HCT116 (cell line): Measurements from ENCODE around the gene DMRT3. TPM values are rescaled to one million over a fixed set of nuclear protein-coding genes. Genes with fewer than 3 reads are reported as not detected.

Experiments
- ATAC-seq: fragments of 200-7000 bp; cut with Tn5 transposase; 2 replicates; pipeline ENCODE4 v1.9.1; 2020; ENCODE audit warnings: mild to moderate bottlenecking, moderate library complexity
- BruUV-seq: library from RNA; stranded (reverse); fragments of 400-500 nt; replicated peaks from 2 replicates; lab custom pipeline; 2021; lab: Mats Ljungman, UMichigan
- CTCF ChIA-PET: fragments of 300-600 bp; sonication (Branson Sonifier 250); formaldehyde crosslinking; loops from one replicate; lab custom pipeline; 2021; ENCODE audit warnings: antibody characterized with exemption; lab: Charles Lee
- POLR2A ChIA-PET: fragments of 300-600, 350-600 bp; sonication (Branson Sonifier 250); formaldehyde crosslinking; loops from one replicate; lab custom pipeline; 2021; ENCODE audit warnings: antibody characterized with exemption; lab: Charles Lee
- RAD21 ChIA-PET, 2 experiments: fragments of 300-600 bp; sonication (Branson Sonifier 250); formaldehyde crosslinking; loops; one replicate each; lab custom pipeline; 2023; ENCODE audit warnings: low total read pairs in 2 of 2; ENCODE audit not compliant: uncharacterized antibody in 2 of 2, unreplicated experiment in 2 of 2, low non-redundant PET in 1 of 2; lab: Charles Lee
- DNase-seq: peaks from one replicate; pipeline ENCODE4 v3.0.0-alpha.2; 2010; ENCODE audit warnings: low read depth, low spot score
- H2AFZ ChIP-seq: fragments of 200-600 bp; shearing (Covaris generic), sonication (generic); 2 replicates; pipeline ENCODE4 v1.6.1; 2017; ENCODE audit warnings: low read depth, mixed run types, mixed read lengths, antibody characterized with exemption, low read length; ENCODE audit not compliant: poor library complexity, severe bottlenecking
- H3K27ac ChIP-seq: 2 replicates; pipeline ENCODE4 v1.5.1; 2012; ENCODE audit warnings: low read depth, low read length
- H3K27me3 ChIP-seq: fragments of 200-600 bp; sonication (generic); 2 replicates; pipeline ENCODE4 v1.6.1; 2016; ENCODE audit warnings: mixed run types, low read length, mixed read lengths; ENCODE audit not compliant: insufficient read depth
- H3K36me3 ChIP-seq, 2 experiments: fragments of 200-500 bp in 1 of 2; fragments of 200-600 bp in 1 of 2; sonication (Bioruptor generic) in 1 of 2; sonication (generic) in 1 of 2; 2 replicates each; pipeline versions ENCODE4 v1.5.1 to v1.6.1; 2014 to 2016; ENCODE audit warnings: low read length in 2 of 2, inconsistent platforms in 1 of 2, mixed read lengths in 1 of 2, mixed run types in 1 of 2; ENCODE audit not compliant: insufficient read depth in 2 of 2, control insufficient read depth in 1 of 2
- H3K4me1 ChIP-seq, 2 experiments: fragments of 200-600 bp in 1 of 2; sonication (generic) in 1 of 2; 2 replicates each; pipeline versions ENCODE4 v1.5.1 to v1.6.1; 2012 to 2017; ENCODE audit warnings: low read length in 2 of 2, inconsistent platforms in 1 of 2, mild to moderate bottlenecking in 1 of 2, mixed read lengths in 1 of 2, mixed run types in 1 of 2, moderate library complexity in 1 of 2; ENCODE audit not compliant: insufficient read depth in 2 of 2, control insufficient read depth in 1 of 2
- H3K4me2 ChIP-seq: fragments of 200-600 bp; sonication (generic); 2 replicates; pipeline ENCODE4 v1.6.1; 2017; ENCODE audit warnings: mixed run types, low read length, mixed read lengths
- H3K4me3 ChIP-seq, 2 experiments: fragments of 200-600 bp in 1 of 2; sonication (generic) in 1 of 2; replicated peaks in 1 of 2; 2 replicates each; pipeline ENCODE4 v1.5.1; 2011 to 2016; ENCODE audit warnings: low read length in 2 of 2, control low read depth in 1 of 2, low read depth in 1 of 2, mild to moderate bottlenecking in 1 of 2, mixed read lengths in 1 of 2, mixed run types in 1 of 2
- H3K79me2 ChIP-seq: fragments of 200-600 bp; sonication (generic); 2 replicates; pipeline ENCODE4 v1.6.1; 2017; ENCODE audit warnings: mild to moderate bottlenecking, mixed run types, low read length, moderate library complexity, mixed read lengths; ENCODE audit not compliant: insufficient read depth
- H3K9ac ChIP-seq: fragments of 200-600 bp; sonication (generic); 2 replicates; pipeline ENCODE4 v1.6.1; 2016; ENCODE audit warnings: low read length, mixed read lengths
- H3K9me2 ChIP-seq: fragments of 200-600 bp; sonication (generic), shearing (Covaris generic); 2 replicates; pipeline ENCODE4 v1.6.1; 2017; ENCODE audit warnings: mixed run types, mild to moderate bottlenecking, moderate library complexity; ENCODE audit not compliant: insufficient read depth
- H3K9me3 ChIP-seq, 2 experiments: fragments of 200-500 bp in 1 of 2; fragments of 200-600 bp in 1 of 2; sonication (Bioruptor generic) in 1 of 2; sonication (generic) in 1 of 2; 2 replicates each; pipeline ENCODE4 v1.6.1; 2014 to 2017; ENCODE audit warnings: low read length in 2 of 2, mixed read lengths in 2 of 2, inconsistent platforms in 1 of 2, low read depth in 1 of 2, mild to moderate bottlenecking in 1 of 2, mixed run types in 1 of 2, moderate library complexity in 1 of 2; ENCODE audit not compliant: control insufficient read depth in 1 of 2, insufficient read depth in 1 of 2
- H4K20me1 ChIP-seq: fragments of 200-600 bp; sonication (generic), shearing (Covaris generic); 2 replicates; pipeline ENCODE4 v1.6.1; 2017; ENCODE audit warnings: mixed run types, mild to moderate bottlenecking, moderate library complexity; ENCODE audit not compliant: insufficient read depth
- CBX3 ChIP-seq: IDR thresholded peaks from 2 replicates; pipeline ENCODE4 v1.6.1; 2012; ENCODE audit warnings: low read depth
- CEBPB ChIP-seq: IDR thresholded peaks from 2 replicates; pipeline ENCODE4 v1.6.1; 2012; ENCODE audit warnings: low read depth
- EGR1 ChIP-seq: IDR thresholded peaks from 2 replicates; pipeline ENCODE4 v1.6.1; 2012; ENCODE audit warnings: low read depth
- ELF1 ChIP-seq: IDR thresholded peaks from 2 replicates; pipeline ENCODE4 v1.6.1; 2012; ENCODE audit warnings: low read depth, borderline replicate concordance
- EZH2phosphoT487 ChIP-seq: fragments of 200-600 bp; IDR thresholded peaks from 2 replicates; pipeline ENCODE4 v1.6.1; 2018; ENCODE audit warnings: antibody characterized with exemption, borderline replicate concordance
- FOSL1 ChIP-seq: IDR thresholded peaks from 2 replicates; pipeline ENCODE4 v1.6.1; 2012; ENCODE audit warnings: low read depth
- JUND ChIP-seq: IDR thresholded peaks from 2 replicates; pipeline ENCODE4 v1.6.1; 2012
- RAD21 ChIP-seq: IDR thresholded peaks from 2 replicates; pipeline ENCODE4 v1.6.1; 2012; ENCODE audit warnings: low read depth, mild to moderate bottlenecking
- SRF ChIP-seq: IDR thresholded peaks from 2 replicates; pipeline ENCODE4 v1.6.1; 2012; ENCODE audit warnings: low read depth
- TCF7L2 ChIP-seq: IDR thresholded peaks from 2 replicates; pipeline ENCODE4 v1.7.0; 2011; ENCODE audit warnings: borderline replicate concordance, inconsistent platforms; ENCODE audit not compliant: insufficient read depth, insufficient read length; ENCODE audit errors: extremely low read depth
- ZNF274 ChIP-seq: fragments of 200-500 bp; sonication (Bioruptor generic); IDR thresholded peaks from 2 replicates; pipeline ENCODE4 v1.6.1; 2014; ENCODE audit warnings: mild to moderate bottlenecking, low read depth, low read length, inconsistent platforms
- intact Hi-C: fragments of 100-400 bp; cut with micrococcal nuclease; formaldehyde crosslinking; loops from 2 replicates; pipeline ENCODE4 v1.10.0; 2022
- total RNA-seq: library from RNA; stranded (reverse); gene quantifications from one replicate; pipeline ENCODE4 v1.2.1, GENCODE V29; 2021; ENCODE audit not compliant: unreplicated experiment
- TF ChIP-seq, protein P1 (sequence below): IDR thresholded peaks from 2 replicates; pipeline ENCODE4 v1.6.1; 2012; ENCODE audit warnings: low read depth
- TF ChIP-seq, protein P2 (sequence below): IDR thresholded peaks from 2 replicates; pipeline ENCODE4 v1.6.1; 2012
- TF ChIP-seq, protein P3 (sequence below): IDR thresholded peaks from 2 replicates; pipeline ENCODE4 v1.6.1; 2011; ENCODE audit warnings: mild to moderate bottlenecking, low read length, moderate library complexity; ENCODE audit not compliant: insufficient replicate concordance; ENCODE audit errors: extremely low read depth
- TF ChIP-seq, protein P4 (sequence below), 3 experiments: fragments of 200-600 bp in 1 of 3; sonication (generic) in 1 of 3; IDR thresholded peaks in 2 of 3; conservative IDR thresholded peaks in 1 of 3; 2 replicates each; pipeline ENCODE4 v1.5.1; 2012 to 2017; ENCODE audit warnings: low read depth in 2 of 3, low read length in 2 of 3, antibody characterized with exemption in 1 of 3, borderline replicate concordance in 1 of 3, control low read depth in 1 of 3, mild to moderate bottlenecking in 1 of 3, mixed read lengths in 1 of 3, mixed run types in 1 of 3, moderate library complexity in 1 of 3; ENCODE audit not compliant: insufficient read depth in 1 of 3

Gene DMRT3
- total RNA-seq, 1 experiment from 2014 or later, result not detected

DNA sequence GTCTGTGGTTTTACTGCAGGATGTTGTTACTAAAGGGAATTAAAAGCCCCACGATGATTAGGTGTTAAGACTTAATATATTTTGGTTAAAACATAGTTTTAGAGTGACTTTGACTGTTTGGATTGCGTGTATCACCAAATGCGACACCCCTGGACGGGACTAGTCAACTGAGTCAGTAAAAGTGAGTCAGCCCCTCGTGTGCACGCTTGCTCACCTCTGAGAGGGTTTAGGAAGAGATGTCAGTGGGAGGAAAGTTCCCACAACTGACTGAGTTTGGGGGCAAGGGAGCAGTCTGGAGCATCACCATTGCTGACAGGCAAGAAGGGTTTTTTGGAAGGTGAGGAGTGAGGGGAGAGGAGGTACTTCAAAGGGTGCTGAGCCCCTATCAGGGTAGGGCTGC lies 14.4 kb upstream of the DMRT3 start:
- H3K79me2 ChIP-seq, result no peaks in the 10 kb centered on the region
- no peaks in the 10 kb centered on the region for H4K20me1 ChIP-seq
- no peak for TF ChIP-seq ELF1
- TF ChIP-seq RAD21, result no peak
- TF ChIP-seq TCF7L2, result no peak
- TF ChIP-seq, protein P1, sequence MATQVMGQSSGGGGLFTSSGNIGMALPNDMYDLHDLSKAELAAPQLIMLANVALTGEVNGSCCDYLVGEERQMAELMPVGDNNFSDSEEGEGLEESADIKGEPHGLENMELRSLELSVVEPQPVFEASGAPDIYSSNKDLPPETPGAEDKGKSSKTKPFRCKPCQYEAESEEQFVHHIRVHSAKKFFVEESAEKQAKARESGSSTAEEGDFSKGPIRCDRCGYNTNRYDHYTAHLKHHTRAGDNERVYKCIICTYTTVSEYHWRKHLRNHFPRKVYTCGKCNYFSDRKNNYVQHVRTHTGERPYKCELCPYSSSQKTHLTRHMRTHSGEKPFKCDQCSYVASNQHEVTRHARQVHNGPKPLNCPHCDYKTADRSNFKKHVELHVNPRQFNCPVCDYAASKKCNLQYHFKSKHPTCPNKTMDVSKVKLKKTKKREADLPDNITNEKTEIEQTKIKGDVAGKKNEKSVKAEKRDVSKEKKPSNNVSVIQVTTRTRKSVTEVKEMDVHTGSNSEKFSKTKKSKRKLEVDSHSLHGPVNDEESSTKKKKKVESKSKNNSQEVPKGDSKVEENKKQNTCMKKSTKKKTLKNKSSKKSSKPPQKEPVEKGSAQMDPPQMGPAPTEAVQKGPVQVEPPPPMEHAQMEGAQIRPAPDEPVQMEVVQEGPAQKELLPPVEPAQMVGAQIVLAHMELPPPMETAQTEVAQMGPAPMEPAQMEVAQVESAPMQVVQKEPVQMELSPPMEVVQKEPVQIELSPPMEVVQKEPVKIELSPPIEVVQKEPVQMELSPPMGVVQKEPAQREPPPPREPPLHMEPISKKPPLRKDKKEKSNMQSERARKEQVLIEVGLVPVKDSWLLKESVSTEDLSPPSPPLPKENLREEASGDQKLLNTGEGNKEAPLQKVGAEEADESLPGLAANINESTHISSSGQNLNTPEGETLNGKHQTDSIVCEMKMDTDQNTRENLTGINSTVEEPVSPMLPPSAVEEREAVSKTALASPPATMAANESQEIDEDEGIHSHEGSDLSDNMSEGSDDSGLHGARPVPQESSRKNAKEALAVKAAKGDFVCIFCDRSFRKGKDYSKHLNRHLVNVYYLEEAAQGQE, result no peak
- TF ChIP-seq JUND, result no peak
- TF ChIP-seq SRF, result no peak
- no peak for TF ChIP-seq CBX3
- no peak for TF ChIP-seq FOSL1
- TF ChIP-seq ZNF274, result no peak
- no peak for TF ChIP-seq EZH2phosphoT487
- TF ChIP-seq, protein P2, sequence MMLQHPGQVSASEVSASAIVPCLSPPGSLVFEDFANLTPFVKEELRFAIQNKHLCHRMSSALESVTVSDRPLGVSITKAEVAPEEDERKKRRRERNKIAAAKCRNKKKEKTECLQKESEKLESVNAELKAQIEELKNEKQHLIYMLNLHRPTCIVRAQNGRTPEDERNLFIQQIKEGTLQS, result no peak
- no peak for TF ChIP-seq CEBPB
- TF ChIP-seq, protein P3, sequence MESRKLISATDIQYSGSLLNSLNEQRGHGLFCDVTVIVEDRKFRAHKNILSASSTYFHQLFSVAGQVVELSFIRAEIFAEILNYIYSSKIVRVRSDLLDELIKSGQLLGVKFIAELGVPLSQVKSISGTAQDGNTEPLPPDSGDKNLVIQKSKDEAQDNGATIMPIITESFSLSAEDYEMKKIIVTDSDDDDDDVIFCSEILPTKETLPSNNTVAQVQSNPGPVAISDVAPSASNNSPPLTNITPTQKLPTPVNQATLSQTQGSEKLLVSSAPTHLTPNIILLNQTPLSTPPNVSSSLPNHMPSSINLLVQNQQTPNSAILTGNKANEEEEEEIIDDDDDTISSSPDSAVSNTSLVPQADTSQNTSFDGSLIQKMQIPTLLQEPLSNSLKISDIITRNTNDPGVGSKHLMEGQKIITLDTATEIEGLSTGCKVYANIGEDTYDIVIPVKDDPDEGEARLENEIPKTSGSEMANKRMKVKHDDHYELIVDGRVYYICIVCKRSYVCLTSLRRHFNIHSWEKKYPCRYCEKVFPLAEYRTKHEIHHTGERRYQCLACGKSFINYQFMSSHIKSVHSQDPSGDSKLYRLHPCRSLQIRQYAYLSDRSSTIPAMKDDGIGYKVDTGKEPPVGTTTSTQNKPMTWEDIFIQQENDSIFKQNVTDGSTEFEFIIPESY, result no peak
- no peak for TF ChIP-seq EGR1
- TF ChIP-seq, protein P4, sequence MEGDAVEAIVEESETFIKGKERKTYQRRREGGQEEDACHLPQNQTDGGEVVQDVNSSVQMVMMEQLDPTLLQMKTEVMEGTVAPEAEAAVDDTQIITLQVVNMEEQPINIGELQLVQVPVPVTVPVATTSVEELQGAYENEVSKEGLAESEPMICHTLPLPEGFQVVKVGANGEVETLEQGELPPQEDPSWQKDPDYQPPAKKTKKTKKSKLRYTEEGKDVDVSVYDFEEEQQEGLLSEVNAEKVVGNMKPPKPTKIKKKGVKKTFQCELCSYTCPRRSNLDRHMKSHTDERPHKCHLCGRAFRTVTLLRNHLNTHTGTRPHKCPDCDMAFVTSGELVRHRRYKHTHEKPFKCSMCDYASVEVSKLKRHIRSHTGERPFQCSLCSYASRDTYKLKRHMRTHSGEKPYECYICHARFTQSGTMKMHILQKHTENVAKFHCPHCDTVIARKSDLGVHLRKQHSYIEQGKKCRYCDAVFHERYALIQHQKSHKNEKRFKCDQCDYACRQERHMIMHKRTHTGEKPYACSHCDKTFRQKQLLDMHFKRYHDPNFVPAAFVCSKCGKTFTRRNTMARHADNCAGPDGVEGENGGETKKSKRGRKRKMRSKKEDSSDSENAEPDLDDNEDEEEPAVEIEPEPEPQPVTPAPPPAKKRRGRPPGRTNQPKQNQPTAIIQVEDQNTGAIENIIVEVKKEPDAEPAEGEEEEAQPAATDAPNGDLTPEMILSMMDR (IDR thresholded peaks at IDR 0.05 in 2 of 3, conservative IDR thresholded peaks at IDR 0.05 in 1 of 3; ENCODE audit: borderline replicate concordance in 1 of 3, insufficient read depth in 1 of 3, low read depth in 2 of 3, low read length in 2 of 3), result no peak
- no peaks in the 10 kb centered on the region for H3K4me1 ChIP-seq
- intact Hi-C loops, result no loop called here
- H3K9me3 ChIP-seq, result no peaks in the 10 kb centered on the region
- DNase-seq, result no peak
- CTCF ChIA-PET, result no interaction called here
- POLR2A ChIA-PET, result no interaction called here
- no peak overlapping the region for H3K4me3 ChIP-seq
- RAD21 ChIA-PET, result no interaction called here
- no peaks in the 10 kb centered on the region for H3K9me2 ChIP-seq
- ATAC-seq, result no peak
- H3K27me3 ChIP-seq, result peaks cover 33% of the 10 kb centered on the region
- H3K27ac ChIP-seq, result no peak overlapping the region
- H3K4me2 ChIP-seq, result no peak overlapping the region
- no peaks in the 10 kb centered on the region for H3K36me3 ChIP-seq
- H3K9ac ChIP-seq, result no peak overlapping the region
- no peak overlapping the region for H2AFZ ChIP-seq
- no TSS peak for BruUV-seq
